A549 treated with CORT108297 at 1 μM for 4 hours (cell line): ENCODE measurements around the gene GOLGA8K. TPM values are rescaled to one million over a fixed set of nuclear protein-coding genes. Genes with fewer than 3 reads are reported as not detected.

Source experiments
- total RNA-seq: library from RNA; stranded (reverse); fragments of 200-300 nt; extraction: Qiagen RNA extraction; gene quantifications from 5 replicates; pipeline ENCODE4 v1.2.3, GENCODE V29; 2022

Gene GOLGA8K
- total RNA-seq, result 0.30 to 0.89 TPM (median 0.69 TPM) in 5 replicates

DNA sequence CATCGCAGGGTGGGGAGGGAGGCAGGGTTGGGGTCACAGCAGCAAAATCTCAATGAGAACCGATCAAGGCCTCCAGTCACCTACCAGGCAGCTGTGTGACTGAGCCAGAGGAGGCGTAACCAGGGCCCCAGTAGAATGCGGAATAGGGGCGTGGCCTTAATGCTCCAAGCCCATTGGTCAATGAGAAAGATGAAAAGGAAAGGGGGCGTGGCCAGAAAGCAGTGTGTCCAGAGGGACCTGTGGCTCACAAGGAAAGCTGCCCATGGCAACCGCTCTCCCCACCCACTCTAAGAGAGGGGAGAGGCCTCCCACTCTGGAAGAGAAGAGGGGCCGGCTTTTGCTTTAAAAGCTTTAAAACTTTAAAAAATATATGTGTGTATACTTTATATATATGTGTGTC lies at the start of gene GOLGA8K:
Gene GOLGA8K, minus strand, starts transcription at position 101 of the 400 bp plus-strand sequence. Its CDS starts 98 bp downstream, at position 3.

Other genes starting within 250 kb of the GOLGA8K start
- gene GOLGA8O, start 52.3 kb upstream of the GOLGA8K start, total RNA-seq, result 0.27 to 0.52 TPM (median 0.40 TPM) in 5 replicates
- gene GOLGA8N, start 190.2 kb upstream of the GOLGA8K start, total RNA-seq, result 1.2 to 1.8 TPM (median 1.3 TPM) in 5 replicates
- 46.2 to 85.1 TPM (median 66.9 TPM) in 5 replicates for gene ARHGAP11A, start 212.2 kb upstream of the GOLGA8K start, total RNA-seq
- 2.1 to 2.8 TPM (median 2.2 TPM) in 5 replicates for gene SCG5, start 238.4 kb upstream of the GOLGA8K start, total RNA-seq